Measurements from ENCODE around the gene VANGL2.

VANGL2 gene

DNA sequence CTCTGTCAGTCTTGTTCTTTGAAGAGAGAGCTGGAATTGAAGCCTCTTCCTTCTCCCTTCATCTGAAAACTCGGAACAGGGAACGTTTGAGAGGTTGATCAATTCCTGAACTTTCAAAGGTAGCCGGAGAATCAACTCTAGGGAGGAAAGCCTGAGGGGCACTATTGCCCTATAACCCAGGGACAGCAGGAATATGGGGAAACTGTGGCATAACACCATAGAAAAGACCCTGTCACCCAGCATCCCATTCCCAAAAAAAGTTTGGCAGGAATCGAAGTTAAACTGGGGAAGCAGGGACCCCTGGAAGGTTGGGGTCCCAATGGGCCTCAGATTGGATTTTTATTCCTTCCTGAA lies 38.6 kb upstream of the VANGL2 start:
- Histone ChIP-seq H3K4me3 (ENCODE audit: low read depth, low read length) (no peak overlapping the region), H3K36me3 (replicated peaks) (peaks cover 29% of the 10 kb centered on the region), H3K27me3 (replicated peaks) (no peaks in the 10 kb centered on the region), H3K27ac (no peak overlapping the region)
- in situ Hi-C loops (cut with HindIII; ENCODE audit: low pct_ligation_motif_present, low sequenced_read_pairs) = no loop called here
- TF ChIP-seq CTCF (IDR thresholded peaks at IDR 0.05; ENCODE audit: low read depth, low read length, missing control alignments) = no peak
- DNase-seq = no peak

DNA sequence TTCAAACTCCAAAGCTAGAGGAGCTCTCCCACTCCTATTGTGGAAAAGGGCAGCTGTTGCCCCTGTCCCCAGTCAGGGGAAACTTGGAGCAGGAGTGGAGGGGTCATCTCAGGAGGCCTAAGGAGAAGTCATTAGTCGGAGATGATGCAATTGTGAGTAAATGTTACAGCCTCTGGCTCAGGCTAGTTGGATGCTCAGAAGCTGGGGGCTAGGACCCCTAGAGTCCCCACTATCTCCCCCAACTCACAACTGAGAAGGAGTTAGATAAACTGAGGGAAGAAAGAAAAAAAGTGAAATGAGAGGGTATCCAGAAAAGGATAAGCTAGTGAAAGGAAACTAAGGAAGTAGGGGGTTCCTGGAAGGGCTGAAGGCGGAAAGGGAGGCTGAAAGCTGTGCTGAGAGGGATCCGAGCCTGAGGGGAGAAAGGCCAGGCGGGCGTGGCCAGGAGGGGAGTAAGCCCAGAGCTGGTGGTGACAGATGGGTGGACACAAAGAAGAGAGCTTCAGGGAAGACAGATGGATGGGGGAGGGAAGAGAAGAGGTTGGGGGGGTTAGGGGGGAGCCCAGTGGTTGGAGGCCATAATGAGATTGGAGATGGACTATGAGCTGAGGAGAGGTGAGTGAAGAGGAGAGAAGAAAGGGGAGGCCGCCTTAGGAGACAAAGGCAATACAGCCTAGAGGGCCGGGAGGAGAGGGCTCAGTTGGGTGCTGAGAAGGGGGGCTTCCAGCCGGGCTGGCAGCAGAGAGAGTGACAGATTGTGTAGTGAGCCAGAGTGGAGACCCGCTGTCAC lies 38.0 kb upstream of the VANGL2 start:
- peaks cover 24% of the 10 kb centered on the region for H3K36me3 ChIP-seq (replicated peaks)
- TF ChIP-seq CTCF (IDR thresholded peaks at IDR 0.05; ENCODE audit: low read depth, low read length, missing control alignments) = no peak
- in situ Hi-C loops (cut with HindIII; ENCODE audit: low pct_ligation_motif_present, low sequenced_read_pairs) = no loop called here
- no peaks in the 10 kb centered on the region for H3K27me3 ChIP-seq (replicated peaks)
- no peak overlapping the region for H3K4me3 ChIP-seq (ENCODE audit: low read depth, low read length)
- H3K27ac ChIP-seq = no peak overlapping the region
- no peak for DNase-seq

GRCh38 chr1:160363010-160363409 lies 37.4 kb upstream of the VANGL2 start:
- in situ Hi-C loops (cut with HindIII; ENCODE audit: low pct_ligation_motif_present, low sequenced_read_pairs) = no loop called here

GRCh38 chr1:160363951-160364735 lies 36.2 kb upstream of the VANGL2 start:
- H3K36me3 ChIP-seq (replicated peaks) = peaks cover 13% of the 10 kb centered on the region
- in situ Hi-C loops (cut with HindIII; ENCODE audit: low pct_ligation_motif_present, low sequenced_read_pairs) = no loop called here
- no peaks in the 10 kb centered on the region for H3K27me3 ChIP-seq (replicated peaks)
- no peak for DNase-seq
- no peak overlapping the region for H3K4me3 ChIP-seq (ENCODE audit: low read depth, low read length)
- no peak overlapping the region for H3K27ac ChIP-seq
- no peak for TF ChIP-seq CTCF (IDR thresholded peaks at IDR 0.05; ENCODE audit: low read depth, low read length, missing control alignments)

More at GRCh38 chr1:160363010-160363409, 37.4 kb upstream of the VANGL2 start:
- TF ChIP-seq CTCF (IDR thresholded peaks at IDR 0.05; ENCODE audit: low read depth, low read length, missing control alignments) = no peak
- H3K36me3 ChIP-seq (replicated peaks) = peaks cover 19% of the 10 kb centered on the region
- no peak overlapping the region for H3K27ac ChIP-seq
- DNase-seq = no peak
- no peak overlapping the region for H3K4me3 ChIP-seq (ENCODE audit: low read depth, low read length)
- H3K27me3 ChIP-seq (replicated peaks) = no peaks in the 10 kb centered on the region

DNA sequence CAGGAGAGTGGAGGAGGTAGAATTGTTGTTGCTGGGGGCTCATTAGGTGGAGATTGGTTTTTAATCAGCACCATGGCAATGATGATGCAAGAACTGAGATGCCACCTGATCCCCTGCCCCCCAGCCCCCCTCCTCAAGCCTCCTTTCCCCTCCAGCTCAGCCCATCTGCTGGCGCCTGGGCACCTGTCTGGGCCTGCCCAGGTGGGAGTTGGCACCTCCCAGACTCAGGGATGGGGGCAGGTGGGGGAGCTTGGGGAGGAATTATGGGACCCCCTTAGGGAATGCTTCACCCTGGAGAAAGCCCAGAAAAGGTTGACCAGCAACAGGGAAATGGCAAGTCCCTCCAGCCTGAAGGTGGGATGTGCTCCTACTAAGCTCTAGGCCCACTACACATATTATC lies 35.0 kb upstream of the VANGL2 start:
- TF ChIP-seq CTCF (IDR thresholded peaks at IDR 0.05; ENCODE audit: low read depth, low read length, missing control alignments) = no peak
- no peak overlapping the region for H3K27ac ChIP-seq
- peaks cover 5% of the 10 kb centered on the region for H3K36me3 ChIP-seq (replicated peaks)
- DNase-seq = no peak
- no peak overlapping the region for H3K4me3 ChIP-seq (ENCODE audit: low read depth, low read length)
- no peaks in the 10 kb centered on the region for H3K27me3 ChIP-seq (replicated peaks)
- in situ Hi-C loops (cut with HindIII; ENCODE audit: low pct_ligation_motif_present, low sequenced_read_pairs) = no loop called here
